GM18505 (cell line): ENCODE measurements around the gene OR13C5.
"Not testable (repeated sequence)": the region's sequence is repeated elsewhere in the genome, so short reads cannot be mapped to it uniquely, and the experiment has no call there.

Experiments used
- ATAC-seq: cut with Tn5 transposase; IDR thresholded peaks from one replicate; pipeline ENCODE4 v1.9.1; 2021; ENCODE audit not compliant: unreplicated experiment
- POLR2A ChIP-seq: IDR thresholded peaks from 4 replicates; pipeline ENCODE4 v1.6.1; 2011; ENCODE audit warnings: borderline replicate concordance; ENCODE audit not compliant: insufficient read depth, insufficient read length; ENCODE audit errors: extremely low read depth

The OR13C5 gene, protein sequence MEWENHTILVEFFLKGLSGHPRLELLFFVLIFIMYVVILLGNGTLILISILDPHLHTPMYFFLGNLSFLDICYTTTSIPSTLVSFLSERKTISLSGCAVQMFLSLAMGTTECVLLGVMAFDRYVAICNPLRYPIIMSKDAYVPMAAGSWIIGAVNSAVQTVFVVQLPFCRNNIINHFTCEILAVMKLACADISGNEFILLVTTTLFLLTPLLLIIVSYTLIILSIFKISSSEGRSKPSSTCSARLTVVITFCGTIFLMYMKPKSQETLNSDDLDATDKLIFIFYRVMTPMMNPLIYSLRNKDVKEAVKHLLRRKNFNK

DNA sequence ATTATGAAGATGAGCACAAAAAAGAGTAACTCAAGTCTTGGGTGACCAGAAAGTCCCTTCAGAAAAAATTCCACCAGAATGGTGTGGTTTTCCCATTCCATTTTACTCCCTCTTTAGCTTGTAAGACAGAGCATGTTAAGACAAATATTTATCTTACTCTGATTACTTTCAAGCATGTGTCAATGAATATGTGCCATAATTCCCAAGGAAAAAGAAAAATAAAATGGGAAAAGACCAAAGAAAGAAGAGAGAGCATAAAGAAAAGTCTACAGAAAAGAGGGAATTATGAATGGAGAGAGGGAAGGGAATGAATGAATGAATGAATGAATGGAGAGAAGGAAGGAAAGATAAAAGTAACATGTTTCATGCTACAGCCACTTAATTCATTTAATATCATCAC lies at the start of gene OR13C5:
OR13C5 (minus strand) TSS at position 101 of the 400 bp plus-strand sequence; CDS start at position 101, 0 bp downstream.
- ATAC-seq, result not testable (repeated sequence)

GRCh38 chr9:104635456-104635855 lies 36.2 kb upstream of the OR13C5 start:
- no peak for TF ChIP-seq POLR2A
- no peak for ATAC-seq

- TF ChIP-seq POLR2A, result no peak
- ATAC-seq, result no peak
Measured at GRCh38 chr9:104633976-104634520, 34.8 kb upstream of the OR13C5 start.

GRCh38 chr9:104625964-104626363 lies 26.8 kb upstream of the OR13C5 start:
- ATAC-seq, result not testable (repeated sequence)

- ATAC-seq, result no peak
- TF ChIP-seq POLR2A, result no peak
Measured at GRCh38 chr9:104618104-104618503, 18.9 kb upstream of the OR13C5 start, which contains the start of gene OR13C9. Gene OR13C9, minus strand, starts transcription at chr9:104618204. Its CDS starts 0 bp downstream, at chr9:104618204.

DNA sequence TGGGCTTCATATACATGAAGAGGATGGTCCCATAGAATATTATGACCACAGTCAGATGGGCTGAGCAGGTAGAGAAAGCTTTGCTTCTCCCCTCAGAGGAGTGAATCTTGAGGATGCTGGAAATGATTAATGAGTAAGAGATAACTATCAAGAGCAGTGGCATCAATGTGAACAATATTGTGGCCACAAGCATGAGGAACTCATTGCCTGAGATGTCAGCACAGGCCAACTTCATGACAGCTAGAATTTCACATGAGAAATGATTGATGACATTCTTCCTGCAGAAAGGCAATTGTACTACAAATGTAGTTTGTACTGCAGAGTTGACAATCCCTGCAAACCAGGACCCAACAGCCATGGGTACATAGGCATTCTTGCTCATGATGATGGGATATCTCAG lies 18.2 kb upstream of the OR13C5 start:
- ATAC-seq, result no peak
- TF ChIP-seq POLR2A, result no peak

GRCh38 chr9:104611213-104611612 lies 12.0 kb upstream of the OR13C5 start:
- no peak for ATAC-seq

GRCh38 chr9:104608336-104608735 lies 9.1 kb upstream of the OR13C5 start:
- ATAC-seq, result no peak
- no peak for TF ChIP-seq POLR2A

More at GRCh38 chr9:104611213-104611612, 12.0 kb upstream of the OR13C5 start:
- TF ChIP-seq POLR2A, result no peak

GRCh38 chr9:104606152-104606551 lies 6.9 kb upstream of the OR13C5 start:
- ATAC-seq, result no peak

GRCh38 chr9:104605527-104605926 lies 6.3 kb upstream of the OR13C5 start, which contains the start of gene OR13C2:
Gene OR13C2, minus strand, starts transcription at chr9:104605627. Its CDS starts 0 bp downstream, at chr9:104605627.
- not testable (repeated sequence) for ATAC-seq

More at GRCh38 chr9:104606152-104606551, 6.9 kb upstream of the OR13C5 start:
- no peak for TF ChIP-seq POLR2A

DNA sequence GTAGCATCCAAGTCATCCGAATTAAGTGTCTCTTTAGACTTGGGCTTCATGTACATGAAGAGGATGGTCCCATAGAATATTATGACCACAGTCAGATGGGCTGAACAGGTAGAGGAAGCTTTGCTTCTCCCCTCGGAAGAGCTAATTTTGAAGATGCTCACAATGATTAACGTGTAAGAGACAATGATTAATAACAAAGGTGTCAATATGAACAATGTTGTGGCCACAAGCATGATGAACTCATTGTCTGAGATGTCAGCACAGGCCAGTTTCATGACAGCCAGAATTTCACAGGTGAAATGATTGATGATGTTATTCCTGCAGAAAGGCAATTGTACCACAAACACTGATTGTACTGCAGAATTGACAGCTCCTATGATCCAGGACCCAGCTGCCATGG lies 5.6 kb upstream of the OR13C5 start:
- no peak for ATAC-seq
- no peak for TF ChIP-seq POLR2A

- not testable (repeated sequence) for ATAC-seq
Measured at GRCh38 chr9:104598749-104599148, 464 bp downstream of the OR13C5 start.

- ATAC-seq, result no peak
- no peak for TF ChIP-seq POLR2A
Measured at GRCh38 chr9:104589626-104590025, 9.6 kb downstream of the OR13C5 start.

DNA sequence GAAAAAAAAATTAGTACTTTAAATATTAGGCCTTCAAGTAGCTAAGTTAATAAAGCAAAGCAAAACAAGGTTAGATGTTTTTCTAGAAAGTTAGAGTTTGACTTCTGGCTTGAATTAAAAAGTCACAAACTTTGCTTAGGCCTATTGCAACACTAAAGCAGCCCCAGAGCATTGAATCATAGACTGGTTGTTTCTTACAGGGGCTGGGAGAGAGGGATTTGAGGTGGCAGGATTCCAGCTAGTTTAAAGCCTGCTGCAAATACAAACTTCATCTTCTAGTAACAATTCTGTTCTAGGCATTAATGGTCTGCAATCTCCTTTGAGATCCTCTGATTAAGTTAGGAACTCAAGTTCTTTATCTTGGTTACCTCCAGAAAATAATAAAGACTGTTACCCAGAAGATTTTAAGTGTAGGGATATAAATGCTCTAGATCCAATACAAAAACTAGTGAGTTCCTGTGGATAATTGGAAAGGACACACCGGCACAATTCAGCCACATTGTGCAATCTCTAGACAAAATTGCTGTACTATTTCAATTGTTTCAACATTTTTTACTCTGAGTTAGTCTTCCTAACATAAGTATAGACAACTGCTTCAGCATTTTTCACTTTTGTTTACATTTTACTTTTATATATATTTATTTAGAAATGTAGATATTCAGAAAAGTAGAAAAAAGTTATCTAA lies 12.6 kb downstream of the OR13C5 start:
- no peak for ATAC-seq
- TF ChIP-seq POLR2A, result no peak

- no peak for TF ChIP-seq POLR2A
- no peak for ATAC-seq
Measured at GRCh38 chr9:104580562-104580961, 18.7 kb downstream of the OR13C5 start.

DNA sequence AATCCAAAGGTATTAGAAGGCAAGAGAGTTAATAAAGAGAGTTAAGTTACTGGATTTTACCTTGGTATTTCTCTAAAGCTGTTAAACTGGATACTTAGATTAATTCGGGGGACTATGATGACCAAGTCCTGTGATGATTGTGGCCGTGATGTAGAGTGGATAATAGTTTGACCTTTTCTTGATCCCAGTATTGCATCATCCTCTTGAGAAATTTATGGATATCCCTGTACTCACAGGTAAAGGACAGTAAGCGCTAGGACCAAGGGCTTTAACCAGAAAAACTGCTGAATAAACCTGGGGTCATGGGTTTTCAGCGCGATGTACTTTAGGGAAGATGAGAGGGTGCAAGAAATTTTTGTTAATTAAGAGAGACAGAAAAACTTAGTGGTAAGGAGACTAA lies 21.9 kb downstream of the OR13C5 start:
- TF ChIP-seq POLR2A, result no peak
- no peak for ATAC-seq
